GM21529 (cell line): ENCODE results near the gene RD3L.

Experiments used
- ATAC-seq: cut with Tn5 transposase; IDR thresholded peaks from one replicate; pipeline ENCODE4 v1.9.1; 2021; ENCODE audit not compliant: unreplicated experiment

Gene RD3L

GRCh38 chr14:103897075-103897947 lies 45.0 kb downstream of the RD3L start:
- ATAC-seq: no peak

DNA sequence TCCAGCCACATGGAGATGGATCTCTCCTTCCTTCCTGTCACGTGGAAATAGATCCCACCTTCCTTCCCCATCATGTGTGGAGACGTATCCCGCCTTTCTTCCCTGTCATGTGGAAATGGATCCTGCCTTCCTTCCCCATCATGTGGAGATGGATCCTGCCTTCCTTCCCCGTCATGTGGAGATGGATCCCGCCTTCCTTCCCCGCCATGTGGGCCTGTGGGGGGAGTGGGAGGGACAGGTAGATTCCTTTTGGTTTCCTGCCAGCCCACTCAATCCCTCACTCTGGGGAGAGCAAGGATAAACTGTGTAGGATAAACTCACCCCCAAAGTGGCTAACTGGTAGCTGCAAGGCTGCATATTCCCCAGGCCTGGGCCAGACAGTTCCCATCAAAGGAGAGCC lies 45.8 kb downstream of the RD3L start:
- no peak for ATAC-seq

- no peak for ATAC-seq
Measured at GRCh38 chr14:103894723-103895059, 47.6 kb downstream of the RD3L start.

DNA sequence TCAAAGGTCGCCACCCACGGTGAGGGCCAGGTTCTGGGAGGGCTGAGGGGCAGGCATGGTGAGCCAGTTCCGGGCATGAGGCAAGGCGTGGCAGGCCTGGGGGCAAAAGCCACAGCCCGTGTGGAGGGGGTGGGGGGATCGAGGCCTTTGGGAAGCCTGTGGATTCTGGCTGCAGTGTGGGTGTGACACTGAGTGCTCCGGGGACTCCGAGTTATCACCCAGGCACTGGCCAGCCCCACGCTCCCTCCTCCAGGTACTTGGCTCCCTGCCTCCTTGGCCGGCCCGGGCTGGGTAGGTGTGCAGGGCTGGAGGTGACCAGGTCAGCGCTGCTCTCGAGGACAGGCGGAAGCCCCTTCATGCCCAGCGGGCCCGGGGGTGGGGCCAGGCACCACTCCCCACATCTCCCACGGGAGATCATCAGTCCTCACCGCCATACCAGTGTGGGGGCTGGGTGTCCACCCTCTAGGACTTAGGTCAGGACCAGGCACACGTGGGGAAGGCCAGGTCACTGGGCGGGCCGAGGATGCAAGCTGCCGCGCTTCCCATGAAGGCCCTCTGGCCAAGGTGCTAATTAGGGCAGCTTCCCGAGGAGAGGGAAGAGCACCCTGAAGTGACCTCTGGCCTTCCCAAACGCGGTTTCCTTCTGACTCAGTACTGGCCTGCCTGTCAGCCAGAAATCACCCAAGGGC lies 48.2 kb downstream of the RD3L start:
- ATAC-seq: no peak

GRCh38 chr14:103892247-103892646 lies 50.1 kb downstream of the RD3L start:
- ATAC-seq: no peak

- ATAC-seq: no peak
Measured at GRCh38 chr14:103891667-103892215, 50.6 kb downstream of the RD3L start.

DNA sequence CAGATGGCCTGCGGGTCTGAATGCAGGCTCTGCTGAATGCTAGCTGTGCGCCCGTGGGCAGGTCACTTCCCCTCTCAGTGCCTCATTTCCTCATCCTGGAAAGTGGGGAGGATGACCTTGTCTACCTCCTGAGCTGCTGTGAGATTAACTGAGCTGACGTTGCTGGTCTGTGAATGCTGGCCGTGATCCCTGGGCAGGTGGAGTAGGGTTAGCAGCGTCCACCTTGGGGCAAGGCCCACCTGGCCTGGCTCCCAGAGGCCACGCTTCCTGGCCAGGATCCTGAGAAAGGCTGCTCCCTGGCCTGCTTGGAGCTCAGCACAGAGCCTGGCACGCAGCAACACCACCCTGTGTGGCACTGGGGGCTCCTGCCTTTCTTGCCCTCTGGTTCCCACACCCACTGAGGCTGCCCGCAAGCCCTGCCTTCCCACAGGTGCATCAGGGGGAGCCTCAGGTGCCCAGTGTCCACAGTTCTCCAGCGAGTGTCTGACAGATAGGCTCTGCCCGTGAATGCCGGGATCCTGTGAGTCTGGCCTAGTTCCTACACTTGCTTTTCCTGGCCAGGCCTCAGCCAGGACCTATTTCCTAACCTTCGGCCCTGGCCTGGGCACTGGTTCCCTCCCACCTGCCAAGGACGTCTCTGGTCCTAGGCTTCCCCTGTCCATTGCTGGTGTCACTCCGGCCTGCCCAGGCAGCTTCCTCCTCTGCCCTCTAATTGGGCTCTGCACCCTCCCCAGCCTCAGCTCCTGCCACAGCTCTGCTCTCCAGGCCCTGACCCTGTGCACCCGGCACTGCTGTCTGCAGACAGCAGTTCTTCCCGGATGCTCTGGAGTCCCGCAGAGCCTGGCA lies 51.3 kb downstream of the RD3L start:
- no peak for ATAC-seq
